HG03064 (cell line): Measurements from ENCODE around the gene TMPRSS13.

Experiments used
- ATAC-seq: cut with Tn5 transposase; IDR thresholded peaks from one replicate; pipeline ENCODE4 v1.9.1; 2021; ENCODE audit warnings: low read depth; ENCODE audit not compliant: unreplicated experiment

The TMPRSS13 gene

GRCh38 chr11:117860139-117860538 is 69.1 kb downstream of the TMPRSS13 start:
- ATAC-seq: no peak

GRCh38 chr11:117859488-117860112 is 69.6 kb downstream of the TMPRSS13 start:
- ATAC-seq: no peak

GRCh38 chr11:117859061-117859460 is 70.1 kb downstream of the TMPRSS13 start:
- ATAC-seq: no peak

- ATAC-seq: no peak
Observed at GRCh38 chr11:117857734-117858414, 71.3 kb downstream of the TMPRSS13 start.

GRCh38 chr11:117855912-117856651 is 73.1 kb downstream of the TMPRSS13 start:
- no peak for ATAC-seq

- no peak for ATAC-seq
Observed at GRCh38 chr11:117855186-117855845, 73.9 kb downstream of the TMPRSS13 start.

GRCh38 chr11:117852309-117852708 is 76.9 kb downstream of the TMPRSS13 start:
- no peak for ATAC-seq

GRCh38 chr11:117851852-117852251 is 77.3 kb downstream of the TMPRSS13 start:
- ATAC-seq: no peak

- no peak for ATAC-seq
Observed at GRCh38 chr11:117851106-117851505, 78.1 kb downstream of the TMPRSS13 start.
